Tibial artery (tissue), 4 donors: ENCODE measurements around the gene PTPRN2.

Experiments used
- DNase-seq, 2 donors: peaks; one replicate each; pipeline ENCODE4 v3.0.0-alpha.2; 2019
- H3K27ac ChIP-seq, 2 donors: fragments of 200-600 bp; sonication (generic) in 1 of 2; 1 replicate in 1 of 2; 2 replicates in 1 of 2; pipeline ENCODE4 v1.5.1; 2018 to 2019; ENCODE audit warnings: mild to moderate bottlenecking in 1 of 2
- H3K27me3 ChIP-seq, 2 donors: fragments of 200-600 bp; sonication (generic) in 1 of 2; one replicate each; pipeline versions ENCODE4 v1.5.1 to v1.6.0; 2016 to 2019
- H3K36me3 ChIP-seq, 3 donors: fragments of 200-600 bp; sonication (generic) in 2 of 3; one replicate each; pipeline ENCODE4 v1.5.1; 2016 to 2019; ENCODE audit warnings: mild to moderate bottlenecking in 2 of 3
- H3K4me1 ChIP-seq, 4 donors: fragments of 200-600 bp; sonication (generic) in 2 of 4; 1 replicate in 3 of 4; 2 replicates in 1 of 4; pipeline ENCODE4 v1.5.1; 2016 to 2019
- H3K4me3 ChIP-seq, 2 donors: fragments of 200-600 bp; sonication (generic) in 1 of 2; 1 replicate in 1 of 2; 2 replicates in 1 of 2; pipeline ENCODE4 v1.5.1; 2018 to 2019; ENCODE audit warnings: mild to moderate bottlenecking in 2 of 2
- H3K9me3 ChIP-seq, 3 donors: fragments of 200-600 bp; sonication (generic) in 1 of 3; one replicate each; pipeline ENCODE4 v1.5.1; 2016 to 2019
- intact Hi-C: fragments of 100-400 bp; cut with DNase I; formaldehyde crosslinking; loops from one replicate; pipeline ENCODE4 v1.15.0; 2023; ENCODE audit warnings: low total_unique reads
- TF ChIP-seq, protein P1 (sequence below), 2 experiments: fragments of 200-600 bp in 1 of 2; fragments of 450-650 bp in 1 of 2; IDR thresholded peaks; one replicate each; pipeline ENCODE4 v1.5.1; 2017 to 2019; ENCODE audit warnings: antibody characterized with exemption in 2 of 2, mild to moderate bottlenecking in 1 of 2, moderate library complexity in 1 of 2

Gene PTPRN2

DNA sequence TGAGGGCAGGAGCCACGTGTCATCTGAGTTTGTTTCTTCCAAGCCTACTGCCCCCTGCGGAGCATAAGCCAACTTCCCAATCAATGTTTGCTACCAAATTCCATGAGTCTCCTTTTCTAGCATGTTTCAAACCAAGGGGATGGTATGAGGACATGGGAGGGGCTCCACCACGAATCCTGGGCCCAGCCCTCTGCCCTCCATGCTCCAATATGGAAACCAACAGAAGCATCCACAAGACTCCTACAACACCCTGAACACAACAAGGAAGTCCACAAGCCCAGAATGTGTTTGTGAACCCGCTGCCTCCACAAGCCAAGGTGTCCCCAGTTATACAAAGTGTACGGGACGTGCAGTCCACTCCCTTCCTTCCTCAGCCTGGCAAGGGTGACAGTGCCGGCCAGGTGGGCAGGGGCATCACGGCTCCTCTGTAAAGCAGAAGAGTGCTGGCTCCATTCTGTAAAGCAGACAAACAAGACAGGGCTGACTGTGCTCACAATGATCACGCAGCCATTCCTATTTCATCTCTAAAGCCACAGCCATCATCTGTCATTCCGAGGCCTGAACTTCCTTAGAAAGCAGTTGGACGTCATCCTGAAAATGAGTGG, 466.1 kb downstream of the PTPRN2 start:
- Histone ChIP-seq H3K36me3 (no peaks in the 10 kb centered on the region), H3K4me3 (no peak overlapping the region), H3K27ac (no peak overlapping the region), H3K4me1 (no peaks in the 10 kb centered on the region), H3K9me3 (peaks cover 0 to 31% (median 15%) of the 10 kb centered on the region in 3 donors), H3K27me3 (no peaks in the 10 kb centered on the region)
- intact Hi-C loops = no loop called here
- DNase-seq = peak; percentile 3 to 6
- TF ChIP-seq, protein P1, sequence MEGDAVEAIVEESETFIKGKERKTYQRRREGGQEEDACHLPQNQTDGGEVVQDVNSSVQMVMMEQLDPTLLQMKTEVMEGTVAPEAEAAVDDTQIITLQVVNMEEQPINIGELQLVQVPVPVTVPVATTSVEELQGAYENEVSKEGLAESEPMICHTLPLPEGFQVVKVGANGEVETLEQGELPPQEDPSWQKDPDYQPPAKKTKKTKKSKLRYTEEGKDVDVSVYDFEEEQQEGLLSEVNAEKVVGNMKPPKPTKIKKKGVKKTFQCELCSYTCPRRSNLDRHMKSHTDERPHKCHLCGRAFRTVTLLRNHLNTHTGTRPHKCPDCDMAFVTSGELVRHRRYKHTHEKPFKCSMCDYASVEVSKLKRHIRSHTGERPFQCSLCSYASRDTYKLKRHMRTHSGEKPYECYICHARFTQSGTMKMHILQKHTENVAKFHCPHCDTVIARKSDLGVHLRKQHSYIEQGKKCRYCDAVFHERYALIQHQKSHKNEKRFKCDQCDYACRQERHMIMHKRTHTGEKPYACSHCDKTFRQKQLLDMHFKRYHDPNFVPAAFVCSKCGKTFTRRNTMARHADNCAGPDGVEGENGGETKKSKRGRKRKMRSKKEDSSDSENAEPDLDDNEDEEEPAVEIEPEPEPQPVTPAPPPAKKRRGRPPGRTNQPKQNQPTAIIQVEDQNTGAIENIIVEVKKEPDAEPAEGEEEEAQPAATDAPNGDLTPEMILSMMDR (IDR thresholded peaks at IDR 0.05) = no peak

DNA sequence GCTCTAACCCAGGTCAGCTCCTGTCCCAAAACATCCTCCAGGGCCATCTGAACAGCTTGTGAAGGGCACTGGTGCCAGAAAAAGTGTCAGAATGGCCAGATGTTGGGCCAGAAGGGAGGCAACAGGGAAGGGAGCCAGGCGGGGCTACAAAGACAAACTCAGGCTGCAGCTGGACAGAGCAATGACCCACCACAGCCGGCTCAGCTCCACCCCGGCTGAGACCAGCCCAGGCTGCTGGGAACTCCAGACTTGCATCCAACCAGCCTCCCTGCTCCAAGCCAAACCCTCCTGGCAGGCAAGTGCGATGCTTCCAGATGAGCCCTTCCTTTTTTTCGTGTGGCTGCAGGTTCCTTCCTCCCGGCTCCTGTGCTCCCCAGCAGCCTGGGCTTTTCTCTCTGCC, 466.9 kb downstream of the PTPRN2 start:
- TF ChIP-seq, protein P1 (IDR thresholded peaks at IDR 0.05) = no peak
- no peak overlapping the region for H3K27ac ChIP-seq
- no peaks in the 10 kb centered on the region for H3K27me3 ChIP-seq
- peaks cover 0 to 39% (median 15%) of the 10 kb centered on the region in 3 donors for H3K9me3 ChIP-seq
- H3K4me3 ChIP-seq = no peak overlapping the region
- H3K4me1 ChIP-seq = no peaks in the 10 kb centered on the region
- intact Hi-C loops = no loop called here
- DNase-seq = peak; percentile 3 to 47
- no peaks in the 10 kb centered on the region for H3K36me3 ChIP-seq

GRCh38 chr7:158120316-158120715, 467.3 kb downstream of the PTPRN2 start:
- no peak overlapping the region for H3K27ac ChIP-seq
- no peak overlapping the region for H3K4me3 ChIP-seq
- H3K4me1 ChIP-seq = no peaks in the 10 kb centered on the region
- intact Hi-C loops = no loop called here
- DNase-seq = peak in 1 of 2 donors; percentile 3
- peaks cover 0 to 40% (median 16%) of the 10 kb centered on the region in 3 donors for H3K9me3 ChIP-seq
- no peaks in the 10 kb centered on the region for H3K27me3 ChIP-seq
- no peaks in the 10 kb centered on the region for H3K36me3 ChIP-seq
- TF ChIP-seq, protein P1 (IDR thresholded peaks at IDR 0.05) = no peak

DNA sequence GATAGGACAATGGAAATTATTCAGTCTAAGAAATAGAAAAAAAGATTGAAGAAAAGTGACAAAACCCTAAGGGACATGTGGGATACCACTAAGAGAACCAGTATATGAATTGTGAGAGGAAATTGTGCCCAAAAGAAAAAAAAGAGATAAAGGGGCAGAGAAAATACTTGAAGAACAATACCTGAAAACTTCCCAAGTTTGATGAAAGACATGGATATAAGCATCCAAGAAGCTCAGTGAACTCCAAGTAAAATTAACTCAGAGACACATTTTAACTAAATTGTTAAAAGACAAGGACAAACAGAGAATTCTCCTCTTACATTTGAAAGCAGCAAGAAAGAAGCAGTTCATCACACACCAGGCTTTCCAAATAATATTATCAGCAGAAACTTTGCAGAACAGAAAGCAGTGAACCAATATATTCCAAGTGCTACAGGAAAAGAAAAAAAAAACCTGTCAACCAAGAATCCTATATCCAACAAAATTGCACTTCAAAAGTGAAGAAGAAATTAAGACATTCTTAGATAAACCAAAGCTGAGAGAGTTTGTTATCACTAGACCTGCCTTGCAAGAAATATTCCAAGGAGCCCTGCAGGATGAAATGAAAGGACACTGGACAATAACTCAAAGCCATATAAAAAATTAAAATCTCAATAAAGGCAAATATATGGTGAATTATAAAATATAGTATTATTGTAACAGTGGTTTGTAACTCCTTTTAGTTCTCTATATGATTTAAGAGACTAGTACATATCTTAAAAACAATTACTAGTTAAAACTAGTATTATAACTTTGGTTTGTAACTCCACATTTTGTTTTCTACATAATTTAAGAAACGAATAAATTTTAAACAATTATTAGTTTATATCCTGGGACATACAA, 470.0 kb downstream of the PTPRN2 start:
- intact Hi-C loops = no loop called here
- DNase-seq = no peak
- Histone ChIP-seq H3K4me1 (no peaks in the 10 kb centered on the region), H3K4me3 (no peak overlapping the region), H3K9me3 (peaks cover 0 to 42% (median 30%) of the 10 kb centered on the region in 3 donors), H3K36me3 (no peaks in the 10 kb centered on the region), H3K27ac (no peak overlapping the region), H3K27me3 (no peaks in the 10 kb centered on the region)
- TF ChIP-seq, protein P1 (IDR thresholded peaks at IDR 0.05) = no peak

DNA sequence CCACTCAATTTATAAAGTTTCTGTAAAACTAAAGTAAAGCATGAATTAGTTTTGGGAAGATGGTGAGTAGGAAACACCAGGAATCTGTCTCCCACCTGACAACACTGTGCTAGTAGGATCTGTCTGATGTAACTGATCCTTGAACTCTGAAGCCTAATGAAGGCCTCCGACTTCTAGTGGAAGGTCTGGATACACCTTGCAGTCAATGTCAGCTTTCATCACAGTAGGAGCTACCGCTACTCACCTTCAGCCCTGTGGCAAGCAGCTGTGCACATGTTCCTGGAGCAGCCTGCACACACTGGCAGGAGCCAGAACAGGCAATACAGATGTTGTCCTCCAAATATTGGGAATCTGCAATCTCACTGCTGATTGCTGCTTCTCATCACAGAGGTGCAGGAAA, 471.4 kb downstream of the PTPRN2 start:
- Histone ChIP-seq H3K36me3 (no peaks in the 10 kb centered on the region), H3K27ac (no peak overlapping the region), H3K9me3 (peaks cover 0 to 42% (median 30%) of the 10 kb centered on the region in 3 donors), H3K4me1 (no peaks in the 10 kb centered on the region), H3K4me3 (no peak overlapping the region), H3K27me3 (no peaks in the 10 kb centered on the region)
- intact Hi-C loops = no loop called here
- no peak for DNase-seq
- TF ChIP-seq, protein P1 (IDR thresholded peaks at IDR 0.05) = no peak
